AG09309 (cell line): ENCODE results near the gene FAM168A.

ENCODE experiments used
- DNase-seq: peaks from one replicate; pipeline ENCODE4 v3.0.0-alpha.2; 2010; ENCODE audit warnings: low read depth
- H3K4me3 ChIP-seq: 2 replicates; pipeline ENCODE4 v1.5.1; 2011; ENCODE audit warnings: mild to moderate bottlenecking, low read depth, low read length, moderate library complexity; ENCODE audit not compliant: control insufficient read depth
- TF ChIP-seq, protein P1 (sequence below): IDR thresholded peaks from 2 replicates; pipeline ENCODE4 v1.5.1; 2011; ENCODE audit warnings: mild to moderate bottlenecking, low read depth, low read length, inconsistent platforms; ENCODE audit not compliant: insufficient read depth, control insufficient read depth; ENCODE audit errors: missing control alignments

Gene FAM168A

DNA sequence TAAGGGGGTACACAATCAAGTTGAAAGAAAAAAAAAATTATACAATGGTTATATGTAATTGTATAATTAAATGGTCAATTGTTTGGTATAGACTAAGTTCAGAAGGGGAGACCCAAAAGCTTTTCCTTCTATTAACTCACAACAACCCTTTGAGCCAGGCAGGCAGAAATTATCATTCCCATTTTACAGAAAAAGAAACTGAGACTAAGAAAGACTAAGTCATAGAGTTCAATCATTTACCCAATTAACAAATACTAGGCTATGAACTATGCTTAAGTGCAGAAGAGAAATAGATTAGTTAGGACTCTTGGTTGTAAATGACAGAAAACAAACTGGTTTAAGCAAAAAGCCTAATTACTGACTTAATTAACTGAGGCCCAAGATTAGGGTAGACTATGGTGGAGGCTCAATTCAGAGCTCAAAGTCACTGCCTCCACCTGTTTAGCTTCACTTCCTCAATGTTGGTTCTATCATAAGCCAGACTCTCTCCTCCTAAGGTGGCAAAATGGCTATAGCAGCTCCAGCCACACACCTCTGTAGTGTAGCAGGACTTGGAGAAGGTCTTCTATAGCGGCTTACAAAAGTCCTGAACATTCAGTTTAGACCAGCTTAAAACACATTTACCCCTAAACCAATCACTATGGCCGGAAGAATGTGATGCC lies 34.2 kb downstream of the FAM168A start:
- TF ChIP-seq, protein P1, sequence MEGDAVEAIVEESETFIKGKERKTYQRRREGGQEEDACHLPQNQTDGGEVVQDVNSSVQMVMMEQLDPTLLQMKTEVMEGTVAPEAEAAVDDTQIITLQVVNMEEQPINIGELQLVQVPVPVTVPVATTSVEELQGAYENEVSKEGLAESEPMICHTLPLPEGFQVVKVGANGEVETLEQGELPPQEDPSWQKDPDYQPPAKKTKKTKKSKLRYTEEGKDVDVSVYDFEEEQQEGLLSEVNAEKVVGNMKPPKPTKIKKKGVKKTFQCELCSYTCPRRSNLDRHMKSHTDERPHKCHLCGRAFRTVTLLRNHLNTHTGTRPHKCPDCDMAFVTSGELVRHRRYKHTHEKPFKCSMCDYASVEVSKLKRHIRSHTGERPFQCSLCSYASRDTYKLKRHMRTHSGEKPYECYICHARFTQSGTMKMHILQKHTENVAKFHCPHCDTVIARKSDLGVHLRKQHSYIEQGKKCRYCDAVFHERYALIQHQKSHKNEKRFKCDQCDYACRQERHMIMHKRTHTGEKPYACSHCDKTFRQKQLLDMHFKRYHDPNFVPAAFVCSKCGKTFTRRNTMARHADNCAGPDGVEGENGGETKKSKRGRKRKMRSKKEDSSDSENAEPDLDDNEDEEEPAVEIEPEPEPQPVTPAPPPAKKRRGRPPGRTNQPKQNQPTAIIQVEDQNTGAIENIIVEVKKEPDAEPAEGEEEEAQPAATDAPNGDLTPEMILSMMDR, result no peak
- no peak for DNase-seq
- H3K4me3 ChIP-seq, result no peak overlapping the region

DNA sequence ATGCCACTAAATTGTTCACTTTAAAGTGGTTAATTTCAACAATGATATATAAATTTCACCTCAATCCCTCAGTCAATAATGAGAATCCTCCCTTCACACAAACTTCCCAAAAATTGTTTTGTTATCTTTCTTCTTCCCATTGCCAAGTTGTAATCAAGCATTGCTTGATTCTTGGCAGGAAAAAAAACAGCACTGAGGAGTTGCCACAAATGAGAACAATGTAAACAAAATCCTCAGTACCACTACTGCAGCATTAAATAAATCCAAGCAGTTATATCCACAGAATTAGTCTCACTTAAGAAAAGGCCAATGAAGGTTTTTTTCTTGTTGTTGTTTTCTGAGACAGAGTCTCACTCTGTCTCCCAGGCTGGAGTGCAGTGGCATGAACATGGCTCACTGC lies 38.2 kb downstream of the FAM168A start:
- no peak for DNase-seq
- H3K4me3 ChIP-seq, result no peak overlapping the region
- TF ChIP-seq, protein P1, result no peak

DNA sequence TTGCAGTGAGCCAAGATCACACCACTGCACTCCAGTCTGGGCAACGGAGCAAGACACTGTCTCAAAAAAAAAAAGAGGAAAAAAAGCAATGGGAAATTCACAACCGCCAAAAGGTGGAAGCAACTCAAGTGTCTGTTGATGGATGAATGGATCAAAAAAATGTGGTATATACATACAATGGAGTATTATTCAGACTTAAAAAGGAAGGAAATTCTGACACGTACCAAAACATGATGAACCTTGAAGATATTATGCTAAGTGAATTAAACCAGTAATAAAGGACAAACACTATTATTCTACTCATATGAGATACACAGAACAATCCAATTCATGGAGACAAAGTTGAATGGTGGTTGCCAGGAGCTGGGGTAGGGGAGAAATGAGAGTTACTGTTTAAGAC lies 40.9 kb downstream of the FAM168A start:
- TF ChIP-seq, protein P1, result no peak
- DNase-seq, result no peak
- no peak overlapping the region for H3K4me3 ChIP-seq

DNA sequence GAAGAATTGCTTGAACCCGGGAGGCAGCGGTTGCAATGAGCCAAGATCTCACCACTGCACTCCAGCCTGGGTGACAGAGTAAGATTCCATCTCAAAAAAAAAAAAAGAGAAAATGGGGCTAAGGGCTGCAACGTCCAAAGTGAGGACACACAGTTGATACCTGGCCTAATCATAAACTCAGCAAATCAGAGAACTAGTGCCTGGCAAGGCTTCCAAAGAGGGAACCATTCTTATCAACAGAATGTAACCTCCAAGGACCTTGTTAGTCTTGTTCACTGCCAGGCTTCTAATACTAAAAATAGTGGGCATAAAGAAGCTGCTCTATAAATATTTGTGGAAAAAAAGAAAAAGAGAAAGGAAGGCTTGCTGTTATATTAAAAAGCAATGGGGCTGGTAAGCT lies 42.3 kb downstream of the FAM168A start:
- DNase-seq, result no peak
- H3K4me3 ChIP-seq, result no peak overlapping the region
- TF ChIP-seq, protein P1, result no peak

DNA sequence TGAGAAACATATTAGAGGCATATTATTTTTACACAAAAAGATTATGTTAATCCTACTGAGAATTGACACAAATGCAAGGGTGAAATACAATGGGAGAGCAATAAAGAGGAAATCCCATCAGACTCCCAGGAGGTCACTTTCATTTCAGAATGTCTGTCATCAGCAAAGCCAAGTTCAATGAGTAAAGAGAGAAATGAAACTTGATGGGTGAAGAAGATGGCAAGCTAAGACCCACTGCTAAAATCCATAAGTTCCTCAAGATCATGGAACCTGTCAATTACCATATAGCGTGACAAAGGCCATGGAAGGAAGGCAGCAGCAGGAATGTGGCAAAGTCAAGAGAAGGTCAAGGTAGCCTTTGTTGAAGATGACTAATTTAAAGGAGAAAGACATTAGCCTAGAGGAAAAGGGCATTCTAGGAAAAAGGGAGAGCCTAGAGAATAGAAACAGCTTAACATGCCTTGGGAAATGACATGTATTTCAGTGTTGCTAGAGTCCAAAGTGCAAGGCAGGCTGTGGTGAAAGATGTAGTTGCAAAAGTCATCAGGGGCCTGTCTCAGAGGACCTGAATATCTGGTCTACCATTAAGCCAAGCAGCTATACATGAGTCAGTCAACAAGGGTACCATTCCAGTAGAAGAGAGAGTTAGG lies 43.1 kb downstream of the FAM168A start:
- TF ChIP-seq, protein P1, result no peak
- H3K4me3 ChIP-seq, result no peak overlapping the region
- DNase-seq, result no peak

DNA sequence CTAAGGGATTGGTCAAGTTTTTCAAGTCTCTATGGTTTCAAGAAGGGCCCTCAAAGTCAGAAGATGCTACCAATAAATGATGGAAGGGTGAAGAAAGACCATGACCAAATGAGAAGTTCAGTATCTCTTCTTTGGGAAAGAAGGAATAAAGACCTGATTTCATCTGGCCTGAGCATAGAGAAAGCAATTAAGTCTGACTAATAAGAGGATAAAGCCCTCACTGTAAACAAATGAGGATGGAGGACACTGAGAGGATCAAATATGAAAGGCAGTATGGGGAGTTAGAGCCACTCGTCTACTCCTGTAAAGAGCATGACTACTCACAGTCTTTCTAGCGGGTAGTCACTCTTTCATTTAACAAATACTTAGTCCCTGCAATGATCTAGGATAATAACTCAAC lies 44.6 kb downstream of the FAM168A start:
- H3K4me3 ChIP-seq, result no peak overlapping the region
- DNase-seq, result no peak
- TF ChIP-seq, protein P1, result no peak
